H1 (cell line): ENCODE measurements around the gene FMNL2. TPM values are rescaled to one million over a fixed set of nuclear protein-coding genes. Genes with fewer than 3 reads are reported as not detected.

Source experiments
- CTCF ChIA-PET: fragments of 300-600 bp; sonication (Branson Sonifier 250); formaldehyde crosslinking; loops from one replicate; lab custom pipeline; 2021; ENCODE audit not compliant: partially characterized antibody; lab: Charles Lee
- POLR2A ChIA-PET: fragments of 300-600 bp; sonication (Branson Sonifier 250); formaldehyde crosslinking; loops from one replicate; lab custom pipeline; 2021; ENCODE audit warnings: inconsistent platforms; ENCODE audit not compliant: partially characterized antibody; lab: Charles Lee
- DNase-seq, 2 experiments: peaks; one replicate each; pipeline versions ENCODE4 v3.0.0 to v3.0.0-alpha.2; 2010 to 2022; ENCODE audit warnings: low spot score in 2 of 2, low read depth in 1 of 2, mixed read lengths in 1 of 2
- FAIRE-seq: peaks from 2 replicates; lab custom pipeline; 2011; peaks lifted over from hg19 to GRCh38; lab: Jason Lieb, UNC
- H2AFZ ChIP-seq: 2 replicates; pipeline ENCODE4 v1.8.1; 2012; ENCODE audit warnings: low read length, inconsistent platforms
- H2AK5ac ChIP-seq: 2 replicates; pipeline ENCODE4 v1.6.1; 2013; ENCODE audit warnings: low read depth, low read length
- H2BK120ac ChIP-seq: replicated peaks from 2 replicates; pipeline ENCODE3; 2013; ENCODE audit warnings: low read depth, low read length, inconsistent platforms
- H2BK12ac ChIP-seq: 2 replicates; pipeline ENCODE4 v1.6.1; 2013; ENCODE audit warnings: low read depth, low read length
- H2BK15ac ChIP-seq: 2 replicates; pipeline ENCODE4 v1.6.1; 2013; ENCODE audit warnings: low read length
- H2BK20ac ChIP-seq: 2 replicates; pipeline ENCODE4 v1.6.1; 2013; ENCODE audit warnings: low read length
- H2BK5ac ChIP-seq: 2 replicates; pipeline ENCODE4 v1.6.1; 2013; ENCODE audit warnings: low read depth, low read length
- H3K14ac ChIP-seq: 2 replicates; pipeline ENCODE4 v1.6.1; 2013; ENCODE audit warnings: inconsistent platforms; ENCODE audit not compliant: insufficient read length
- H3K18ac ChIP-seq: 2 replicates; pipeline ENCODE4 v1.6.1; 2013; ENCODE audit warnings: low read length; ENCODE audit errors: extremely low read depth
- H3K23ac ChIP-seq: 2 replicates; pipeline ENCODE4 v1.6.1; 2013; ENCODE audit warnings: inconsistent platforms; ENCODE audit not compliant: insufficient read length
- H3K23me2 ChIP-seq: 2 replicates; pipeline ENCODE4 v1.6.1; 2013; ENCODE audit warnings: low read depth, low read length
- H3K27ac ChIP-seq: 2 replicates; pipeline ENCODE4 v1.6.1; 2011; ENCODE audit warnings: low read depth, low read length, inconsistent platforms
- H3K27me3 ChIP-seq, 4 experiments: replicated peaks in 1 of 4; 1 replicate in 1 of 4; 2 replicates in 3 of 4; pipeline versions ENCODE4 v1.6.1 to v1.8.1; 2011 to 2013; ENCODE audit warnings: low read length in 3 of 4, mild to moderate bottlenecking in 3 of 4, inconsistent platforms in 2 of 4, mixed read lengths in 2 of 4, moderate library complexity in 1 of 4; ENCODE audit not compliant: control insufficient read depth in 3 of 4, insufficient read depth in 3 of 4; ENCODE audit errors: extremely low read depth in 1 of 4
- H3K36me3 ChIP-seq, 4 experiments: 2 replicates each; pipeline versions ENCODE4 v1.6.1 to v1.8.1; 2011 to 2013; ENCODE audit warnings: mild to moderate bottlenecking in 4 of 4, low read length in 3 of 4, moderate library complexity in 2 of 4, control low read depth in 1 of 4, inconsistent platforms in 1 of 4; ENCODE audit not compliant: insufficient read depth in 4 of 4, control insufficient read depth in 2 of 4
- H3K4ac ChIP-seq: replicated peaks from 2 replicates; pipeline ENCODE3; 2013; ENCODE audit warnings: low read length, low read depth, mixed read lengths, inconsistent platforms; ENCODE audit not compliant: insufficient read length
- H3K4me1 ChIP-seq, 4 experiments: replicated peaks in 1 of 4; 1 replicate in 1 of 4; 2 replicates in 3 of 4; pipeline versions ENCODE4 v1.6.1 to v1.8.1; 2011 to 2013; ENCODE audit warnings: low read length in 3 of 4, inconsistent platforms in 2 of 4, mixed read lengths in 1 of 4; ENCODE audit not compliant: insufficient read depth in 4 of 4, control insufficient read depth in 3 of 4
- H3K4me2 ChIP-seq, 2 experiments: 2 replicates each; pipeline versions ENCODE4 v1.6.1 to v1.8.1; 2011 to 2013; ENCODE audit warnings: low read depth in 2 of 2, low read length in 2 of 2, control low read depth in 1 of 2, inconsistent platforms in 1 of 2, mild to moderate bottlenecking in 1 of 2; ENCODE audit not compliant: insufficient read depth in 1 of 2
- H3K4me3 ChIP-seq, 4 experiments: fragments of 200-600, 300-600 bp in 1 of 4; sonication (generic), shearing (Covaris generic), sonication (Bioruptor Twin) in 1 of 4; 2 replicates each; pipeline versions ENCODE4 v1.5.1 to v1.8.1; 2011 to 2016; ENCODE audit warnings: low read length in 4 of 4, low read depth in 3 of 4, control low read depth in 2 of 4, inconsistent platforms in 2 of 4, mild to moderate bottlenecking in 2 of 4, mixed read lengths in 1 of 4, moderate library complexity in 1 of 4; ENCODE audit not compliant: insufficient read depth in 2 of 4; ENCODE audit errors: extremely low read depth in 1 of 4
- H3K56ac ChIP-seq: replicated peaks from 2 replicates; pipeline ENCODE3; 2013; ENCODE audit warnings: low read depth, mild to moderate bottlenecking, mixed read lengths, low read length, inconsistent platforms; ENCODE audit not compliant: insufficient read length
- H3K79me1 ChIP-seq: 2 replicates; pipeline ENCODE4 v1.6.1; 2013; ENCODE audit warnings: low read depth, low read length, control low read depth
- H3K79me2 ChIP-seq, 2 experiments: 2 replicates each; pipeline versions ENCODE4 v1.6.1 to v1.8.1; 2012 to 2013; ENCODE audit warnings: low read length in 2 of 2, mild to moderate bottlenecking in 2 of 2, inconsistent platforms in 1 of 2; ENCODE audit not compliant: insufficient read depth in 2 of 2, control insufficient read depth in 1 of 2
- H3K9ac ChIP-seq, 4 experiments: replicated peaks in 1 of 4; 1 replicate in 1 of 4; 2 replicates in 3 of 4; pipeline versions ENCODE4 v1.6.1 to v1.8.1; 2011 to 2013; ENCODE audit warnings: low read depth in 3 of 4, low read length in 3 of 4, control low read depth in 2 of 4, mild to moderate bottlenecking in 2 of 4, moderate library complexity in 2 of 4, inconsistent platforms in 1 of 4; ENCODE audit errors: extremely low read depth in 1 of 4
- H3K9me3 ChIP-seq, 2 experiments: 2 replicates each; pipeline versions ENCODE4 v1.6.1 to v1.8.1; 2012 to 2013; ENCODE audit warnings: mild to moderate bottlenecking in 2 of 2, moderate library complexity in 2 of 2, control low read depth in 1 of 2, inconsistent platforms in 1 of 2, low read depth in 1 of 2, low read length in 1 of 2, mixed read lengths in 1 of 2; ENCODE audit not compliant: insufficient read depth in 2 of 2
- H4K20me1 ChIP-seq, 2 experiments: replicated peaks in 1 of 2; 2 replicates each; pipeline versions ENCODE3 to v1.8.1; 2011 to 2013; ENCODE audit warnings: inconsistent platforms in 2 of 2, low read length in 2 of 2, mild to moderate bottlenecking in 1 of 2; ENCODE audit not compliant: insufficient read depth in 2 of 2, control insufficient read depth in 1 of 2
- H4K5ac ChIP-seq: 2 replicates; pipeline ENCODE4 v1.6.1; 2013; ENCODE audit warnings: low read length, low read depth, mixed read lengths, inconsistent platforms; ENCODE audit not compliant: insufficient read length
- H4K8ac ChIP-seq: 2 replicates; pipeline ENCODE4 v1.8.0; 2013; ENCODE audit warnings: mild to moderate bottlenecking, moderate library complexity, low read length, inconsistent platforms; ENCODE audit not compliant: insufficient read depth; ENCODE audit errors: extremely low read depth
- H4K91ac ChIP-seq: replicated peaks from 2 replicates; pipeline ENCODE3; 2013; ENCODE audit warnings: low read length, mixed read lengths, inconsistent platforms; ENCODE audit not compliant: insufficient read length
- BCL11A ChIP-seq, 2 experiments: IDR thresholded peaks; one replicate each; pipeline ENCODE4 v1.6.1; 2011; ENCODE audit warnings: low read depth in 2 of 2, low read length in 2 of 2, mild to moderate bottlenecking in 2 of 2
- BRCA1 ChIP-seq: IDR thresholded peaks from 2 replicates; pipeline ENCODE4 v1.6.1; 2012; ENCODE audit warnings: low read depth, low read length, improper control_type of control experiment
- CREB1 ChIP-seq: IDR thresholded peaks from 2 replicates; pipeline ENCODE4 v1.6.1; 2012; ENCODE audit warnings: inconsistent platforms
- GABPA ChIP-seq: IDR thresholded peaks from 2 replicates; pipeline ENCODE4 v1.6.1; 2011; ENCODE audit warnings: mild to moderate bottlenecking, low read length, moderate library complexity, borderline replicate concordance; ENCODE audit not compliant: insufficient read depth
- GTF2F1 ChIP-seq: IDR thresholded peaks from 2 replicates; pipeline ENCODE4 v1.6.1; 2012; ENCODE audit warnings: low read depth, low read length, improper control_type of control experiment, borderline replicate concordance
- NANOG ChIP-seq: IDR thresholded peaks from 2 replicates; pipeline ENCODE4 v1.6.1; 2011; ENCODE audit warnings: low read length, low read depth, mild to moderate bottlenecking, inconsistent platforms; ENCODE audit not compliant: insufficient read depth, poor library complexity, severe bottlenecking
- SIRT6 ChIP-seq: IDR thresholded peaks from one replicate; pipeline ENCODE4 v1.7.1; 2012; ENCODE audit warnings: low read length, inconsistent platforms
- SP1 ChIP-seq: IDR thresholded peaks from 2 replicates; pipeline ENCODE4 v1.6.1; 2011; ENCODE audit warnings: low read depth, low read length
- SUZ12 ChIP-seq: fragments of 200-600 bp; sonication (generic); IDR thresholded peaks from 2 replicates; pipeline ENCODE4 v1.6.1; 2012; ENCODE audit warnings: mild to moderate bottlenecking, inconsistent platforms, low read length, moderate library complexity, mixed read lengths
- TBP ChIP-seq: IDR thresholded peaks from 2 replicates; pipeline ENCODE4 v1.6.1; 2011; ENCODE audit warnings: low read depth, low read length, improper control_type of control experiment
- TEAD4 ChIP-seq: IDR thresholded peaks from 2 replicates; pipeline ENCODE4 v1.6.1; 2012; ENCODE audit warnings: low read depth, low read length, inconsistent platforms, mixed read lengths
- ZNF274 ChIP-seq: IDR thresholded peaks from 2 replicates; pipeline ENCODE4 v1.7.0; 2012; ENCODE audit warnings: low read length, borderline replicate concordance; ENCODE audit errors: extremely low read depth
- WGBS, 2 experiments: shearing (Covaris generic) in 1 of 2; methylation state at CpG; one replicate each; pipeline versions ENCODE4 v1.1.6 to v1.1.7; 2013 to 2015; ENCODE audit warnings: low lambda C conversion rate in 2 of 2, mixed read lengths in 2 of 2, inconsistent platforms in 1 of 2, low coverage in 1 of 2, missing lambda C conversion rate in 1 of 2; ENCODE audit not compliant: insufficient replicate concordance in 2 of 2, insufficient coverage in 1 of 2, insufficient read length in 1 of 2; ENCODE audit errors: extremely low coverage in 1 of 2, missing lambda C conversion rate in 1 of 2; 5-methylcytosine and 5-hydroxymethylcytosine counted together
- polyA plus RNA-seq, 7 experiments: library from polyadenylated mRNA; depleted of rRNA in 3 of 7; stranded (reverse) in 5 of 7; unstranded in 2 of 7; fragments of >200 nt in 5 of 7; fragments of 200-250 nt in 2 of 7; gene quantifications; 1 replicate in 5 of 7; 2 replicates in 1 of 7; 4 replicates in 1 of 7; pipeline versions ENCODE4 v1.2.1 to v1.2.3, GENCODE V29; 2011 to 2013; ENCODE audit warnings: missing spikeins in 2 of 7, mixed read lengths in 2 of 7
- total RNA-seq: library from RNA; stranded (reverse); fragmentation: NEBNext Ultra II Directional; extraction: Animal tissue kit (Norgen Biotek cat#: 25700); gene quantifications from 2 replicates; pipeline ENCODE4 v1.2.1, GENCODE V29; 2021
- TF ChIP-seq, protein P1 (sequence below): IDR thresholded peaks from 2 replicates; pipeline ENCODE4 v1.6.1; 2012; ENCODE audit warnings: inconsistent platforms
- TF ChIP-seq, protein P2 (sequence below): IDR thresholded peaks from 2 replicates; pipeline ENCODE4 v1.6.1; 2012; ENCODE audit warnings: inconsistent platforms

FMNL2 gene
- total and polyA plus RNA-seq, 2 of the 8 experiments (the other 6 are each of a cell fraction or from before 2014, with no cell fraction given): 15.5 to 45.1 TPM

DNA sequence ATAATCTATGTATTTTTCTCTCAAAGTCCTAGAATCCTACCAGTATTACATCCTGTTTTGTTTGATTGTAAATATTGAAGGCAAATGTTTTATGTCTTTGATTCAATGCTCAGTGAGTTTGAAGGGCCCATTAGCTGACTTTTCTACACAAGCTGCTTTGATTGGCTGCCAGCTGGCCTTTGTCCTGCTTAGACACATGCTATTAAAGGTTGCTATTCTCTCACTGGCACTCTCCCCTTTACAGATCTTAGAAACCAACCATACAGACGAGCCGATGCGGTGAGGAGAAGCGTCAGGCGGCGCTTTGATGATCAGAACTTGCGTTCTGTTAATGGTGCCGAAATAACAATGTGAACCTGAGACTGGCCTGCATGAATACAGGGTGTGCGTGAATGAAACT lies 312.6 kb downstream of the FMNL2 start:
- Histone ChIP-seq H3K27ac (no peak overlapping the region), H3K9me3 (no peaks in the 10 kb centered on the region), H3K4me2 (no peak overlapping the region)
- TF ChIP-seq GABPA (no peak), SIRT6 (no peak), GTF2F1 (no peak), TEAD4 (no peak), BCL11A (IDR thresholded peaks at IDR 0.05; ENCODE audit: low read depth in 2 of 2, low read length in 2 of 2) (no peak), TBP (no peak), NANOG (no peak), SP1 (no peak), ZNF274 (no peak), SUZ12 (no peak), CREB1 (no peak), BRCA1 (no peak)
- TF ChIP-seq, protein P1, sequence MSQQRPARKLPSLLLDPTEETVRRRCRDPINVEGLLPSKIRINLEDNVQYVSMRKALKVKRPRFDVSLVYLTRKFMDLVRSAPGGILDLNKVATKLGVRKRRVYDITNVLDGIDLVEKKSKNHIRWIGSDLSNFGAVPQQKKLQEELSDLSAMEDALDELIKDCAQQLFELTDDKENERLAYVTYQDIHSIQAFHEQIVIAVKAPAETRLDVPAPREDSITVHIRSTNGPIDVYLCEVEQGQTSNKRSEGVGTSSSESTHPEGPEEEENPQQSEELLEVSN: no peak
- TF ChIP-seq, protein P2, sequence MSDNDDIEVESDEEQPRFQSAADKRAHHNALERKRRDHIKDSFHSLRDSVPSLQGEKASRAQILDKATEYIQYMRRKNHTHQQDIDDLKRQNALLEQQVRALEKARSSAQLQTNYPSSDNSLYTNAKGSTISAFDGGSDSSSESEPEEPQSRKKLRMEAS: no peak

More for the DNA sequence above, 312.6 kb downstream of the FMNL2 start:
- 84% methylated on average over 9 of the region's 9 CpGs; no CpG with 5 or more reads in 1 of the 2 experiments for WGBS, 2 experiments
- no peak overlapping the region for H2BK5ac ChIP-seq
- no peak overlapping the region for H2BK20ac ChIP-seq
- H3K79me2 ChIP-seq: no peaks in the 10 kb centered on the region
- H2BK15ac ChIP-seq: no peak overlapping the region
- H3K23me2 ChIP-seq: no peaks in the 10 kb centered on the region
- POLR2A ChIA-PET: interaction anchor here (1.0 to 2.8 kb wide), 2 partner anchors 9 to 312 kb away, joined by 4 to 7 read pairs; no protein-coding TSS in a partner anchor
- DNase-seq (no peak), FAIRE-seq (no peak)
- no peak overlapping the region for H3K56ac ChIP-seq
- no peak overlapping the region for H3K23ac ChIP-seq
- H2BK120ac ChIP-seq: no peak overlapping the region
- no peak overlapping the region for H3K14ac ChIP-seq
- H4K20me1 ChIP-seq: peaks cover 0 to 3% of the 10 kb centered on the region in 2 experiments
- H3K4ac ChIP-seq: no peak overlapping the region
- H2AFZ ChIP-seq: no peak overlapping the region
- no peaks in the 10 kb centered on the region for H3K27me3 ChIP-seq
- no peak overlapping the region for H2AK5ac ChIP-seq
- H3K4me1 ChIP-seq: peaks cover 0 to 4% (median 1%) of the 10 kb centered on the region in 4 experiments; a peak in 1 of 7 replicates
- no peak overlapping the region for H4K5ac ChIP-seq
- CTCF ChIA-PET: interaction anchor here (0.6 to 6.8 kb wide), 9 partner anchors 8 to 471 kb away, joined by 3 to 44 read pairs (median 5); partner anchors contain the start of gene STAM2
- no peaks in the 10 kb centered on the region for H3K79me1 ChIP-seq
- no peak overlapping the region for H3K9ac ChIP-seq
- no peak overlapping the region for H3K18ac ChIP-seq
- no peak overlapping the region for H4K91ac ChIP-seq
- no peak overlapping the region for H3K4me3 ChIP-seq
- no peak overlapping the region for H4K8ac ChIP-seq
- peaks cover 0 to 39% (median 11%) of the 10 kb centered on the region in 4 experiments; a peak in 6 of 8 replicates for H3K36me3 ChIP-seq
- H2BK12ac ChIP-seq: no peak overlapping the region
